Panc1 (cell line): ENCODE measurements around the gene PLEKHA7.

Source experiments
- CTCF ChIP-seq: fragments of 450-650 bp; IDR thresholded peaks from 2 replicates; pipeline ENCODE4 v1.5.1; 2017; ENCODE audit warnings: mild to moderate bottlenecking
- POLR2AphosphoS5 ChIP-seq: IDR thresholded peaks from 2 replicates; pipeline ENCODE4 v1.6.1; 2012; ENCODE audit warnings: mild to moderate bottlenecking, low read depth, low read length, moderate library complexity
- REST ChIP-seq, 2 experiments: IDR thresholded peaks; 2 replicates each; pipeline ENCODE4 v1.6.1; 2011 to 2012; ENCODE audit warnings: low read depth in 2 of 2, control low read depth in 1 of 2, low read length in 1 of 2, mild to moderate bottlenecking in 1 of 2, moderate library complexity in 1 of 2; ENCODE audit not compliant: insufficient read depth in 1 of 2
- SIN3A ChIP-seq: IDR thresholded peaks from 2 replicates; pipeline ENCODE4 v1.6.1; 2012; ENCODE audit warnings: low read depth, mild to moderate bottlenecking, low read length, moderate library complexity, borderline replicate concordance; ENCODE audit not compliant: insufficient read depth

GRCh38 chr11:16975906-16976305 lies 38.3 kb downstream of the PLEKHA7 start:
- TF ChIP-seq CTCF (no peak), POLR2AphosphoS5 (no peak), SIN3A (no peak), REST (IDR thresholded peaks at IDR 0.05; ENCODE audit: insufficient read depth in 1 of 2, low read depth in 2 of 2, low read length in 1 of 2) (no peak)
